G401.6 (cell line): ENCODE measurements around the gene SNX21.

Experiments used
- FAIRE-seq: peaks from 2 replicates; lab custom pipeline; 2012; peaks lifted over from hg19 to GRCh38; lab: Jason Lieb, UNC

SNX21 gene

GRCh38 chr20:45882469-45883099 is 49.0 kb downstream of the SNX21 start:
- FAIRE-seq: no peak

- FAIRE-seq: no peak
These were observed 49.5 kb downstream of the SNX21 start for GRCh38 chr20:45883100-45883469.

- no peak for FAIRE-seq
These were observed 53.2 kb downstream of the SNX21 start for GRCh38 chr20:45886590-45887345.

GRCh38 chr20:45887346-45887715 is 53.7 kb downstream of the SNX21 start, which contains the start of gene SPATA25:
Gene SPATA25, minus strand, starts transcription at chr20:45887622. Its CDS starts 32 bp downstream, at chr20:45887590.
- no peak for FAIRE-seq

- no peak for FAIRE-seq
These were observed 55.1 kb downstream of the SNX21 start for GRCh38 chr20:45888681-45889080.

GRCh38 chr20:45890077-45890984 is 56.7 kb downstream of the SNX21 start:
- peak; percentile 11 for FAIRE-seq

- no peak for FAIRE-seq
These were observed 57.7 kb downstream of the SNX21 start, which contains the start of the genes CTSA and NEURL2 for GRCh38 chr20:45890985-45891983. Gene CTSA, plus strand, starts transcription at chr20:45891335. Its CDS starts 234 bp downstream, at chr20:45891569. Gene NEURL2, minus strand, starts transcription at chr20:45891208. Its CDS starts 217 bp downstream, at chr20:45890991.

GRCh38 chr20:45892049-45892825 is 58.6 kb downstream of the SNX21 start:
- FAIRE-seq: no peak
